ENCODE measurements around the gene SPEN. TPM values are rescaled to one million over a fixed set of nuclear protein-coding genes. Genes with fewer than 3 reads are reported as not detected.

The SPEN gene
- total RNA-seq, 1 donor from 2014 or later: 19.2 TPM

- Histone ChIP-seq H3K36me3 (ENCODE audit: control insufficient read depth, insufficient read depth, low read length) (peaks cover 8% of the 10 kb centered on the region), H3K27me3 (ENCODE audit: control insufficient read depth, insufficient read depth, low read length) (no peaks in the 10 kb centered on the region), H3K4me3 (ENCODE audit: low read depth, low read length) (no peak overlapping the region)
- TF ChIP-seq, protein P1, sequence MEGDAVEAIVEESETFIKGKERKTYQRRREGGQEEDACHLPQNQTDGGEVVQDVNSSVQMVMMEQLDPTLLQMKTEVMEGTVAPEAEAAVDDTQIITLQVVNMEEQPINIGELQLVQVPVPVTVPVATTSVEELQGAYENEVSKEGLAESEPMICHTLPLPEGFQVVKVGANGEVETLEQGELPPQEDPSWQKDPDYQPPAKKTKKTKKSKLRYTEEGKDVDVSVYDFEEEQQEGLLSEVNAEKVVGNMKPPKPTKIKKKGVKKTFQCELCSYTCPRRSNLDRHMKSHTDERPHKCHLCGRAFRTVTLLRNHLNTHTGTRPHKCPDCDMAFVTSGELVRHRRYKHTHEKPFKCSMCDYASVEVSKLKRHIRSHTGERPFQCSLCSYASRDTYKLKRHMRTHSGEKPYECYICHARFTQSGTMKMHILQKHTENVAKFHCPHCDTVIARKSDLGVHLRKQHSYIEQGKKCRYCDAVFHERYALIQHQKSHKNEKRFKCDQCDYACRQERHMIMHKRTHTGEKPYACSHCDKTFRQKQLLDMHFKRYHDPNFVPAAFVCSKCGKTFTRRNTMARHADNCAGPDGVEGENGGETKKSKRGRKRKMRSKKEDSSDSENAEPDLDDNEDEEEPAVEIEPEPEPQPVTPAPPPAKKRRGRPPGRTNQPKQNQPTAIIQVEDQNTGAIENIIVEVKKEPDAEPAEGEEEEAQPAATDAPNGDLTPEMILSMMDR (IDR thresholded peaks at IDR 0.05; ENCODE audit: insufficient read depth, low read length, severe bottlenecking): no peak
- DNase-seq (ENCODE audit: low read depth) (no peak), FAIRE-seq (no peak)
These were observed 29.0 kb downstream of the SPEN start for GRCh38 chr1:15876357-15877055.

GRCh38 chr1:15881961-15882360 is 34.5 kb downstream of the SPEN start:
- Histone ChIP-seq H3K4me3 (ENCODE audit: low read depth, low read length) (no peak overlapping the region), H3K36me3 (ENCODE audit: control insufficient read depth, insufficient read depth, low read length) (no peaks in the 10 kb centered on the region), H3K27me3 (ENCODE audit: control insufficient read depth, insufficient read depth, low read length) (no peaks in the 10 kb centered on the region)
- no peak for FAIRE-seq
- DNase-seq (ENCODE audit: low read depth): no peak
- TF ChIP-seq, protein P1 (IDR thresholded peaks at IDR 0.05; ENCODE audit: insufficient read depth, low read length, severe bottlenecking): no peak

GRCh38 chr1:15882665-15883064 is 35.2 kb downstream of the SPEN start:
- no peaks in the 10 kb centered on the region for H3K27me3 ChIP-seq (ENCODE audit: control insufficient read depth, insufficient read depth, low read length)
- H3K36me3 ChIP-seq (ENCODE audit: control insufficient read depth, insufficient read depth, low read length): no peaks in the 10 kb centered on the region
- TF ChIP-seq, protein P1 (IDR thresholded peaks at IDR 0.05; ENCODE audit: insufficient read depth, low read length, severe bottlenecking): no peak
- FAIRE-seq (no peak), DNase-seq (ENCODE audit: low read depth) (no peak)
- H3K4me3 ChIP-seq (ENCODE audit: low read depth, low read length): no peak overlapping the region

GRCh38 chr1:15883326-15883725 is 35.8 kb downstream of the SPEN start:
- no peak for DNase-seq (ENCODE audit: low read depth)
- Histone ChIP-seq H3K36me3 (ENCODE audit: control insufficient read depth, insufficient read depth, low read length) (no peaks in the 10 kb centered on the region), H3K27me3 (ENCODE audit: control insufficient read depth, insufficient read depth, low read length) (no peaks in the 10 kb centered on the region), H3K4me3 (ENCODE audit: low read depth, low read length) (no peak overlapping the region)
- TF ChIP-seq, protein P1 (IDR thresholded peaks at IDR 0.05; ENCODE audit: insufficient read depth, low read length, severe bottlenecking): no peak
- FAIRE-seq: no peak

DNA sequence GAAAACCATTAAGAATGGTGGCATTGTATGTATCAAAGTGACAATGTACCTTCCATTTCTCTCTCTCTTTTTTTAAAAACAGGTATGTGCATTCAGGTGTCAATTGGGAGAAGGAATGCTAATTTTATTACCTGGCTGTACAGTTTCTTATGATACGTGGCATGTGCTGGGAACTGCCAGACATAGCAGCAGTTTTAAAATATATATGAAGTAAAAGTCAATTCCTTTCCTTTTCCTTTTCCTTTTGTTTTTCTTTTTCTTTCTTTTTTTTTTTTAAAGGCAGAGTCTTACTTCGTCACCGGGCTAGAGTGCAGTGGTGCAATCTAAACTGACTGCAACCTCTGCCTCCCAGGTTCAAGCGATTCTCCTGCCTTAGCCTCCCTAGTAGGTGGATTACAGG is 37.0 kb downstream of the SPEN start:
- Histone ChIP-seq H3K36me3 (ENCODE audit: control insufficient read depth, insufficient read depth, low read length) (peaks cover 2% of the 10 kb centered on the region), H3K27me3 (ENCODE audit: control insufficient read depth, insufficient read depth, low read length) (no peaks in the 10 kb centered on the region), H3K4me3 (ENCODE audit: low read depth, low read length) (no peak overlapping the region)
- FAIRE-seq (no peak), DNase-seq (ENCODE audit: low read depth) (no peak)
- TF ChIP-seq, protein P1 (IDR thresholded peaks at IDR 0.05; ENCODE audit: insufficient read depth, low read length, severe bottlenecking): no peak

DNA sequence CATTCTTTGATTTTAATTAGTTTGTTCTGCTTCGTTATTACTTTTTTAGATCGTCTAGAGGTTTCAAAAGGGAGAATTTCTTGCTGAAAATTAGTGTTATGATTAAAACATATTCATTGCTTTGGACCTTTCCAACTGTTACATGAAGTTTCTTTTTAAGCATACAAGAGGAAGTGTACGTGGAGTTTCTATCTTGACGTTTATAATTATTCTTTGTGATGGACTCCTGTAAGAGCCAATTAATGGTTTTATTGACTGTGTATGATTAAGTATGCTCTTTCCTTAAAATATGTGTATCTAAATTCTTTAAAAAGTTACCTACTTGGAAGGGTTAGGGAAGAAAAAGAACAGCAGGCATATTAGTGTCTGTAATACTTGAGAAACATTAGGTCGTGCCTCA is 37.8 kb downstream of the SPEN start:
- TF ChIP-seq, protein P1 (IDR thresholded peaks at IDR 0.05; ENCODE audit: insufficient read depth, low read length, severe bottlenecking): no peak
- DNase-seq (ENCODE audit: low read depth) (no peak), FAIRE-seq (no peak)
- Histone ChIP-seq H3K4me3 (ENCODE audit: low read depth, low read length) (no peak overlapping the region), H3K36me3 (ENCODE audit: control insufficient read depth, insufficient read depth, low read length) (peaks cover 2% of the 10 kb centered on the region), H3K27me3 (ENCODE audit: control insufficient read depth, insufficient read depth, low read length) (no peaks in the 10 kb centered on the region)

All from bronchial epithelial cell (primary cell).